SKM-1 treated with dmso at 0.1 percent for 144 hours (cell line): ENCODE results near the gene FBXL2.
"Not testable (repeated sequence)": the region's sequence is repeated elsewhere in the genome, so short reads cannot be mapped to it uniquely, and the experiment has no call there.

Experiments
- DNase-seq: peaks from one replicate; lab custom pipeline; 2025; ENCODE audit not compliant: unreplicated experiment; lab: John Stamatoyannopoulos, UW

The FBXL2 gene

DNA sequence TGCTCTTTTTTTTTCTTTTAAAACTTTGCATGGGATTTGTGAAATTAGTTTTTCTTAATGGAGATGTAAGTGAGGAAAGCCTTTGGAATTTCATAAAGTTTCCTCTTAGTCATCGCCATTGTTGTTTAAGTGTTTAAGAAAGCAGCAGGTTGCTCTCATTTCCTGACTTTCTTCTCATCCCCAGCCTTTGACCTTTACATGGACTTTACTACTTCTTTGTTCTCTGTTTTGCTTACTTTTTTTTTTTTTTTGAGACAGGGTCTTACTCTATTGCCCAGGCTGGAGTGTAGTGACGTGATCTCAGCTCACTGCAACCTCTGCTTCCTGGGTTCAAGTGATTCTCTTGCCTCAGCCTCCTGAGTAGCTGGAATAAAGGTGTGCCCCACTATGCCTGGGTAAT lies 38.6 kb downstream of the FBXL2 start:
- DNase-seq, result no peak

DNA sequence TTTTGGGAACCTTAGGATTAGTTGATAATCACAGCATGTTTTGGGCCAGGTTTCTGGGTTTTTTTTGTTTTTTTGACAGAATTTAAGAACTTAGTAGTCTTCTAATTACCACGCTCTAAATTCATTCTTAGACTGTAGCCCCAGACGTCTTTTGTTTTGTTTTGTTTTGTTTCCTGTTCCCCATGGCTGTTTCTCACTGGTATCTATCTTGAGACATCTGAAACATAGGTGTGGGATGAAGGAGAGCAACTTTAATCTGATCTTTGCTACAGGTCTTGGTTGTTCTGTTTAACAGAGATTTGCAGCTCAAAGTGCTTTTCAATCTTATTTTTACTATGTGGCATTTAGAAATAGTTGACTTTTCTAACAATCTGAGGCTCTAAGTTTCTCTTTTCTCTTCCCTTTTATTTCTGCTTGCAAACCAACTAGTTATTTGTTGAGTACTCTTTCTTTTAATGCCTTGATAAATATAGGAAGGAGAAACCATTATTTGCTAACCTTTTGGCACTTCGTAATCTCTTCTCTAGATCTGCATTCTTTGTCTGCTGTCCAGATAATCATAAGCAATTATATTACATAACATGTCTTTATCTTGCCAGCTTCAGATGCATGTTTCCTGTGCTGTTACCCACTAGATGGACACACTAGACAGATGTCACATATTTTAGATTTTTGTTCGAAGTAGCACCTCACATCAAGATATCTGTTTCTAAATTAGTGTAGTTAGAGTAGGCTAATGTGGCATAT lies 40.9 kb downstream of the FBXL2 start:
- DNase-seq, result no peak

DNA sequence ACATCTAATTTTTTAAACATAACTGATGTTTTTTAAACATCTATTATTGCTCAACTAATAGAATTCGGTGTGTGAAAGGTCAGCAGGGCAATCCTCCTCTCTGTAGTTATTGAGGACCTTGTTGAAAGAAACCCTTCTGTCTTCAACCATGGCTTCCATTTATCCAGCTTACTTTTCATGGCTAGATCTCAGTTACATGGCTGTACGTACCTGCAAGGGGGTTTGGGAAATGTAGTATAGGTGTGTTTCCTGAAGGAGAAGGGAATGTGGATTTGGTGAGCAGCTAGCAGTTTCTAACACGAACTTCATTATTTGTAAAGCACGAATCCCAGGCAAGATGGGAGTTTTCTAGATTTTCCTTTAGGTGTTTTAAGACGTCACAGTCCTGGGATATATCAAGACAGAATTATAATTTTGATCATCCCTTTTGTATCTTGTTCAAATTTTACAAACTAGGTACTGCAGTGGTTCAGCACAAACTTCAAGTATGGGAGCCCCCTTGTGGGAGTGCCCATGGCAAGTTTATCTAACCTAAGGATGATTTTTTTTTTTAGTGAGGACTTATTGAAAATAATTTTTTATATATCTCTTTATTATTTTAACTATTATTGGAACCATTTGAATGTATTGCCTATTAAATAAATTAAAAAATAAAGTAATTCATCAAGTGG lies 41.6 kb downstream of the FBXL2 start:
- no peak for DNase-seq

DNA sequence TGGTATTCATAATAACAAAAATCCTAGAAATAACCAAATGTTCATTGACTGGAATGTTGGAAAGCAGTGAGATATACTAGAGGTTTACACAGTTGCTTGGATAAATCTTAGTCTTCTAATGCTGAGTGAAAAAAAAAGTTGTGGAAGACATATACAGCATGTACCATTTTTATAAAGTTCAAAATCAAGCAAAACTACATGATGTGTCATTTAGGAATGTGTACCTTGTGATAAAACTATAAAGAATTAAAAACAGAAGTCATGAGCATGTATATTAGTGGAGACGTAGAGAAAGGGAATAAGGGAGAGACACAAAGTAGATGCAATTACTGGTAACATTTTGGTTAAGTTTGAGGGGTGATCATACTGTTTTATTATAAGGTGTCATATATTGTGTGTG lies 45.2 kb downstream of the FBXL2 start:
- DNase-seq, result no peak

DNA sequence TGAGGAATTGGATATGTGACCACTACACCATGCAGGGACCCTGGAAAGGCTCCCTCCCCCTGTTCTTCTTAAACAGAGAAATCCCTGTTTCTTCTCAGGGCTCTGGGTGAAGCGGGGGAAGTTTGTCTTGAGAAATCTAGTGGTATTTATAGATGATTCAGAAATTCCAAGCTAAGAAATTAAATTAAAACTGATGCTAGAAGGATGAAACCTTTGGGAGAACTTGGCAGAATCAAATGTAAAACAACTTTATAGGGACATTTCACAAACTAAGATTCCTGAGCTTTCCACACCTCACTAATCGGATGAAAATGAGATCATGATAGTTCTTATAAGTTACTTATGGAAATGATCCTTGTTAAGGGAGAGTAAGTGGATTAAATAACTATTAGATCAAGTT lies 54.2 kb downstream of the FBXL2 start:
- no peak for DNase-seq

DNA sequence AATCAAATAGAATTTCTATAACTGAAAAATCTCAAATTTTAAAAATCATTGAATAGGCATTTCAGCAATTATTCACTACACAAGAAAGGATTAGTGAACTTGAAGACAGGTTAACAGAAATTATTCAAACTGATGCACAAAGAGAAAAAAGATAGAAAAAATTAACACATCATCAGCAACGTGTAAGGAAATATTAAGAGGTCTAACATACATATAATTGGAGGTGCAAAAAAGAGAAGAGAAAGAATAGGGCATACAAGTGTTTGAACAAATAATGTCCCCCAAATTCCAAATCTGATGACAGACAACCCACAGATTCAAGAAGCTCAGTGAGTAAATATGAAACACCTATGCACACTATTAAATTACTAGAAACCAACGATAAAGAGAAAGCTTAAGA lies 57.1 kb downstream of the FBXL2 start:
- no peak for DNase-seq

DNA sequence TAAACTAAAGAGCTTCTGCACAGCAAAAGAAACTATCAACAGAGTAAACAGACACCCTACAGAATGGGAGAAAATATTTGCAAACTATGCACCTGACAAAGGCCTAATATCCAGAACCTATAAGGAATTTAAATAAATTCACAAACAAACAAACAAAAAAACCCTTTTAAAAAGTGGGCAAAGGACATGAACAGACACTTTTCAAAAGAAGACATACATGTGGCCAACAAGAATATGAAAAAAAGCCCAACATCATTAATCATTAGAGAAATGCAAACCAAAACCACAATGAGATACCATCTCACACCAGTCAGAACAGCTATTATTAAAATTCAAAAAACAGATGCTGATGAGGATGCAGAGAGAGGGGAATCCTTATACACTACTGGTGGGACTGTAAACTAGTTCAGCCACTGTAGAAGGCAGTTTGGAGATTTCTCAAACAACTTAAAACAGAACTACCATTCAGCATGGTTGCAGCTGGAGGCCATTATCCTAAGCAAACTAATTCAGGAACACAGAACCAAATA lies 61.8 kb downstream of the FBXL2 start:
- not testable (repeated sequence) for DNase-seq

DNA sequence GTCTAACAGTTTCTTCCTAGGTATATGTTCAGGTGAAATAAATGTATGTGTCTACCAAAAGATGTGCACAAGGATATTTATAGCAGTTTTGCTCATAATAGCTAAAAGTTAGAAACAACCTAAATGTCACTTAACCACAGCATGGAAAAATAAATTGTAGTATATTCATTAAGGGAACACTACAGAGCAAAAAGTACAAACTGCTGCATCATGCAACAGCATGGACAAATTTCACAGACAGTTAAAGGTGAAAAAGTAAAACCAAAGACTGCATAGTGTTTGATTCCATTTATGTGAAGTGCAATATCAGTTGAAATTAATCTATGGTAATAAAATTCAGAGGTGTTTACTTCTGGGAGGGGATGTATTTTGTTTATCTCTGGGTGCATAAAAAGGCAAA lies 62.5 kb downstream of the FBXL2 start:
- no peak for DNase-seq

DNA sequence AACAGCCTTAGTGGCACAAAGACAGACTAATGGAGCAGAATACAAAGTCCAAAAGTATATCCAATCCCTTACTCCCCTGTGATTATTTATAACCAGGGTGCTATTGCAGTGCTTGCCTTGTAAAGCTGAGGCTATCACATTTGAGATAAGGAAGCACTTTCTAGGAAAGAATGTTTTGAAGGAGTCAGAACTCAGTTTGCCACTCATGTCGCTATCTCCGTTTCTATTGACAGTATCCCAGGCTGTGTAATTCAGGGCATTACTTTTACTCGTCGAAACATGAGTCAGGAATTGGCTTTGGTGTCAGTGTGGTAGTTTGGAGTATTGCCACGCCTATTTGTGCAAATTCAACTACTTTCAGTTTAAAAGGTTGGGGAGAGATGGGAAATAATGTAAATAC lies 78.4 kb downstream of the FBXL2 start:
- DNase-seq, result no peak

DNA sequence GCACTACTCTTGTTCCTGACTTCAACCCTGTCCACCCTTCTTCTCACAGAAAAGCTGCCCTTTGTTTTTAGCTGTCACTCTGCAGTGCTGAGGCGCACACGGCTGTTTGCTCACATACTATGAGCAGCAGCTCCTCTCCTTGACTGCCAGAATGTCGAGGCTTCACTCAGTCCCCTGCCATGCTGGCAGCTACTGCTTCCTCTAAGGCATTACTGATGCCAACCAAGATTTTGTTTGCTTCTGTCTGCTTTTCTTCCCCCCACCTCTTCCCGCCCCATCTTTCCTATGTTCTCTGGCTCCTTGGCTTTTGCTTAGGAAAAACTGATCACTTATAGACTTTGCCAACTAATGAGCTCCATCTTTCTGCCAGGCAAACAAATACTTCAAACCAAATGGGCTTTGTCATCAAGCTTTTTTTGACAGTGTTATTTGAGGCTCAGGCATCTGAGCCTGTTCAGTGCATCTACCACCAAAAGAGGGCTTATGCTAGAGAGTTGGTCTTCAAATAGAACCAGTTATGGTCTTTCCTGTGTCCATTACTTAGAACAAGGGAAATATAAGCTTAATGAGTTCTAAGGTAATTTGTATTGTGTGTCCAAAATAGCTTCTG lies 81.0 kb downstream of the FBXL2 start:
- no peak for DNase-seq

DNA sequence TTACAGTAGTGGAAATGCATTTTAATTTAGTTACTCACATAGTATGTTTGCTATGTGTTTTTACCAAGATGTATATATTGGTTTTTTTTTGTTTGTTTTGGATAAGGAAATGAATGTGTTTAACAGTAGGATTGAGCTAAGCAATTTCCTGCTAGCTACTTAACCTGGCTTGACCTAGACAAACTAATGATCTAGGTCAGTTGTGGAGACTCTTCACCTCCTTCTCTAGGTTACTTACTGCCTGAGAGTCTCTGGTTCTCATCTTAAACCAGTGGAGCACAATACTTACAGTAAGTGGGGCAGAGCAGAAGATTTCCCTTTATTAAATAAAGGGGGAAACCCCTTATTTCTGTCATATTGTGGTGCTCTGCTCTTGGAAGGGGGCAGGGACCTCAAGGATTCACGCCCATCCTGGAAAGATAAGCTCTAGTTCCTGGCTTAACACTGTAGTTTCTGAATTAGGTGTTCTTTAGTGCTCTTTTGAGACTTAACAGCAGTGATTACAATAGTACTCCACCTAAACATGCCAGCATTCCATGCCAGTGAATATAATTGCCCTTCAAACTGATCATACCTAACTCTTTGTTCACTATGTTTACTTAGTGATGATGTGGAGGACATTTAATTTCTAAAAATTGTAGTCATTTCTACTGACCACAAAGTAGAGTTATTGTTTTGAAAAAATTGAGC lies 83.0 kb downstream of the FBXL2 start:
- DNase-seq, result no peak

DNA sequence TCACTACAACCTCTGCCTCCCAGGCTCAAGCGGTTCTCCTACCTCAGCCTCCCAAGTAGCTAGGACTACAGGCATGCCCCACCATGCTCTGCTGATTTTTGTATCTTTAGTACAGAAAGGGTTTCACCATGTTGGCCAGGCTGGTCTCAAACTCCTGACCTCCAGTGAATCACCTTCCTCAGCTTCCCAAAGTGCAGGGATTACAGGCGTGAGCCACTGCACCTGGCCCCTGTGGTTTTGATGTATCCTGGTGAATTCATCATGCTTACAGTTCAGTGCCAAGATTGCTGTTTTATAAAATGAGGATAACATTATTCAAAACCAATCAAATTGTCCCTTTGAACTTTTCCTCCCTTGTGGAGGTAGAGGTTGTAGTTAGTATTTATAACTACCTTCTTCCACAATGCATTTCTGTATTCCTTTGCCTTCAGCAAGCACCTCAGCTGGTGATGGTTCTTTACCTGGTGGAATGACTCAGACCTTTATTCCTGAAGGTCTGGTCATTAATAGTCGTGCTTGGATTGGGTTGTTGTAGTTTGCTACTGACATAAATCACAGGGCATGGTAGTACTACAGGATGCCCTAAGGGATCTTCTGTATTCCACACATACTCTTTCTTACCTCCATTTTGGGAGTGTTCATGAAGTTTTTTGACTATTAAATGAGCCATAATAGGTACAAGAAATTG lies 86.0 kb downstream of the FBXL2 start:
- DNase-seq, result no peak

DNA sequence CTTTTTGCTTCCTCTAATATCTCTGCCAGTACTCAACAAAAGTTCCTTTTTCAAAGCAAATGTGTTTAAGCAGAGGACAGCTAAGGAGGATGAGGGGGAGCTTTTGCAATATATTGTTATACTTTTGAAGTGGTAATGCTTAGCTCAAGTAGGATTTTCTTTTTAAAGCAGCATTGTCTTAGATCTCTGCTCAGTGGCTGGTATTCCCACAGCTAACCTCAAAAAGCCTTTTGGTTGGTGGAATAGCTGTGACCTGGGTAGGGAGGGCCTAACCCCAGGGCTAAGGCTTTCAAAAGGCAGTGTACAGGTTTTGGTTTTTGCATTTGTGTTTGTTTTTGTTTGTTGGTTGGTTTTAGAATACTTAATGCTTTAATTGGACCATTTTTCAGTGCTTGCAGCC lies 86.8 kb downstream of the FBXL2 start:
- DNase-seq, result no peak

DNA sequence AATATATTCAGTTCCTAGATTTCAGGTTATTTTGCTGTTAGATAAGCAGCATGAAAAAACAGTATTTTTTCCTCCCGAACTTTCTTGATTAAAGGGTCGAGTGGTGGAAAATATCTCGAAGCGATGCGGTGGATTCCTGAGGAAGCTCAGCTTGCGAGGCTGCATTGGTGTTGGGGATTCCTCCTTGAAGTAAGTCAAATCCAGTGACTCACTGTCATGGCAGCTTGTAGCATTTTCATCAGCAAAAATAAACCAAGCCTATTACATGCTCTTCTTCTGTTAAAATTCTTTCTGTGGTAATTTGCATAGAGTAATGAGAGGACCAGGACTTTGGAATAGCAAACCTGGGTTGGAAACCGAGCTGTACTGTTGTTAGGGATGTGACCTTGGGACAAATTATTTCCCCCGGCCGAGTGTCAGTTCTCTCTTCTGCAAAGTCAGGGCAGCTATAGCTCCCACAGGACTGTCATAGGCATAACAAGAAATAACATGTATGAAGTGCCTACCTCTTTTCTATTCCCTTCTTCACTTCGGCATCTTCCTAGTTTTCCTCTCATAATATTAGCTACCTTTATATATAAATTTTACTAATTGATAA lies 87.4 kb downstream of the FBXL2 start:
- DNase-seq, result no peak

DNA sequence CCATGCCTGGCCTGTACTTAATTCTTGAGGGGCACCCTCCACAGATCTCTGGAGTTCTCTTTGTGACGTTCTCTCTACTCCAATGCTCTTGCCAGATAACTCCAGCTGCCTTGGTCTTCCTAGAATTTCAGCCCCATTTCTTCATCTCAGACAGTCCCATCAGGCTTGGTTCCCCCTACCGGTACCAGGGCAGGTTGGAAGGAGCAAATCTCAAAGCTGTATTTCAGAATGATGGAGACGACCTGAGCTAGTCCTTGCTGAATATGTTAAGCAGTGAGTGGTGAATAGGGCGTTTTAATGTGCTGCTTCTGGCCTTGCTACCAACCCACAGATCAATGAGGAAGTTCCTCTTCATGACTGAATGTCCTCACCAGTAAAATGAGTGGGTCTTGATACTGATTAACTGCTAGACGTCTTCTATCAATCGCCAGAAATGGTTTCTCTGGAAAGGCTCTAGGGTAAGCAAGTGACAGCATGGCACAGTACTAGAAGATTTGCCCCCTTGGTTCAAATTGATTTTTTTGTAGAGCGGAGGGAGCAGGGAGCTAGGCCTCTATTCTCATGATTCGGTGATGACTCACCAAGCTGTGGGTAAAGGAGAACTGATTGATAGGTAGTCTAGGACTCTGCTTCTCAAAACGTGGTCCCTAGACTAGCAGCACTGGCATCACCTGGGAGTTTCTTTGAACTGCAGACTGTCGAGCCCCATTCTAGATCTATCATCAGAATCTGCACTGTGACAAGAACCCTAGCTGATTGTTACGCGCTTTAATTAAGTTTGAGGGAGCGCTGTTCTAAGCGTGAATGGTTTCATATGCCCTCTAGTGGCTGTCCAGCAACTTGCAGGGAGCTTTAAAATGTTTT lies 95.2 kb downstream of the FBXL2 start:
- peak; percentile 62 for DNase-seq

DNA sequence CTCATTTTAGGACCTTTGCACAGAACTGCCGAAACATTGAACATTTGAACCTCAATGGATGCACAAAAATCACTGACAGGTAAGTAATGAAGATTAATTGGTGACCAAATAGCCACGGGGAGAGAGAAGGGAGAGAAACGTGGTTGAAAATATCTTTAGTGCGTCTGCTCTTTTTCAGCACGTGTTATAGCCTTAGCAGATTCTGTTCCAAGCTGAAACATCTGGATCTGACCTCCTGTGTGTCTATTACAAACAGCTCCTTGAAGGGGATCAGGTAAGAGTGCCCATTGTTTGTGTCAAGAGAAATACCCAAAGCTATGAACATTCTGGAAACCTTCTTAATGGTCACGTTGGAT lies 95.8 kb downstream of the FBXL2 start:
- no peak for DNase-seq

DNA sequence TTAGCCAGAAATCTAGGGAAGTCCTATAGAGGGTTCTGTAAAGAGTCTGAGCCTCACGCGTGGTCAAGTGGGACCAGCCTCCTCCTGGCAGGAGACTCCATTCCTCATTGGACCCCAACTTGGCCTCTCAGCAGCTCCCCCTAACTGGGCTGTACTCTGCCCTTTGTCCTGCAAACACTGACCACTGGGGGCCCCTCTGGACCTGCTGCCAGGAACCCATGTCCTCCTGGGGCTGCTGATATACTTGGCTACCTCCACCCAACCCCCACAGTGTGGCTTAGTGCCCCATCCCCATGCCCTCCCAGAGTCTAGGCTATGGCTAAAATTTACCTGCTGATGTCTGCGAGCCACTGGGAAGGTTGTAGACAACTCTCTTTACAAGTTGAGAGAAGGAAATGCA lies 100.2 kb downstream of the FBXL2 start:
- no peak for DNase-seq

DNA sequence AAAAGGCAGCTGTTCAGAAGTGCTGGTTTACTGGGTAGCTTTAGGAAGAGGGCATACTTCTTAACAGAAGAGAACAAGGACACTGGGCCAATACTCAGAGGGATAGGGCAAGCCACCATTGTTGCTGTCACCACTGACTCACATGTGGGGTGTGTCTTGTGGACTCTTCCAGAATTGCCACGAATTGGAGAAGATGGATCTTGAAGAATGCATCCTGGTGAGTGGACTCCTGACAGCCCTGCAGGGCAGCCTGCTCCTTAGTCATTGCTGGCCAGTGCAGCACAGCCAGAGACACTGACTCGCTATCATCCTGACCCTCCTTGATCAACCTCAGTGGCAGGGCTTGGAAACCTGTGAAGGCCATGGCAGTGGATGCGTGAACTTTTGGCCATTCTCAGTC lies 100.7 kb downstream of the FBXL2 start:
- DNase-seq, result no peak

DNA sequence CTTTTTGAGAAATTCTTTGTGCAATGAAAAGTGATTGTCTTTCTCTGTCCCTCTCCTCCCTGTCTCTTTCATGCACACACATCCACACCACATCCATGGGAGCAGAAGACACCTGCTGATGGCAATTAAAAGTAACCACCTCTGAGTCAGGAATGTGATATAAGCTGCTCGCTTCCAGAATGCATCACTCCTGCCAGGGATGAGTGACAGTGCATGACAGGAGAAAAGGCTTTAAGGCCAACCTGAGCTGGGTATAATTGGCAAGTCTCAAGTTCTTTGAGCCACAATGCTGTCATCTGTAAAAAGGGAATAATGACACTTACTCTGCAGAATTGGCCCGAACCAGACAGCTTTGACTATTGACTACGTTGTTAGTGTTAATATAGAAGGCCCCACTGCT lies 103.4 kb downstream of the FBXL2 start:
- DNase-seq, result no peak

DNA sequence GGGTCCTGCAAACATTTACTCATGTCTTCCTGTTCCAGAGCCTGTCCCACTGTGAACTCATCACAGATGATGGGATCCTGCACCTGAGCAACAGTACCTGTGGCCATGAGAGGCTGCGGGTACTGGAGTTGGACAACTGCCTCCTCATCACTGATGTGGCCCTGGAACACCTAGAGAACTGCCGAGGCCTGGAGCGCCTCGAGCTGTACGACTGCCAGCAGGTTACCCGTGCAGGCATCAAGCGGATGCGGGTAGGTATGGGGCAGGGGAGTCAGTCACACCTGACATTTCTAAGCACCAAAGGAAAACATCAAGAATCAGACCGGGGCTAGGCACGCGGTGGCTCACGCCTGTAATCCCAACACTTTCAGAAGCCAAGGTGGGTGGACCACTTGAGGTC lies 106.7 kb downstream of the FBXL2 start:
- DNase-seq, result no peak
